Spinal cord (tissue), 10 donors: ENCODE data around the gene KCNJ14. TPM values are rescaled to one million over a fixed set of nuclear protein-coding genes. Genes with fewer than 3 reads are reported as not detected.
A peak's percentile ranks its signal among the peaks of the same experiment; 100 is the strongest.

Source experiments
- DNase-seq, 6 donors: peaks; one replicate each; pipeline versions ENCODE4 v3.0.0 to v3.0.0-alpha.2; 2013 to 2015; ENCODE audit warnings: low spot score in 6 of 6, low read depth in 4 of 6
- H3K27ac ChIP-seq: one replicate; pipeline ENCODE4 v1.5.1; 2013; ENCODE audit warnings: low read depth, low read length, control low read depth
- H3K27me3 ChIP-seq: one replicate; pipeline ENCODE4 v1.6.1; 2013; ENCODE audit warnings: low read length; ENCODE audit not compliant: control insufficient read depth, insufficient read depth
- H3K36me3 ChIP-seq: one replicate; pipeline ENCODE4 v1.6.1; 2013; ENCODE audit warnings: low read length; ENCODE audit not compliant: control insufficient read depth, insufficient read depth
- H3K4me1 ChIP-seq: one replicate; pipeline ENCODE4 v1.6.1; 2013; ENCODE audit warnings: low read length; ENCODE audit not compliant: control insufficient read depth, insufficient read depth
- H3K4me3 ChIP-seq: one replicate; pipeline ENCODE4 v1.5.1; 2013; ENCODE audit warnings: low read depth, low read length, control low read depth
- H3K9me3 ChIP-seq: one replicate; pipeline ENCODE4 v1.6.1; 2013; ENCODE audit warnings: low read length; ENCODE audit not compliant: control insufficient read depth, insufficient read depth
- WGBS: methylation state at CpG from one replicate; pipeline ENCODE4 v1.1.5; 2013; ENCODE audit warnings: missing lambda C conversion rate; ENCODE audit not compliant: insufficient coverage; 5-methylcytosine and 5-hydroxymethylcytosine counted together
- polyA plus RNA-seq, 2 donors: library from polyadenylated mRNA; unstranded; fragments of 120-200 nt; gene quantifications; one replicate each; pipeline ENCODE4 v1.2.1, GENCODE V29; 2013; ENCODE audit not compliant: insufficient read length in 2 of 2
- total RNA-seq, 2 donors: library from RNA; depleted of rRNA in 1 of 2; stranded (reverse); fragments of 120-200 nt in 1 of 2; fragments of >200 nt in 1 of 2; gene quantifications; one replicate each; pipeline versions ENCODE4 v1.2.3 to v1.2.4, GENCODE V29; 2013 to 2014
- donor health status: healthy.

The KCNJ14 gene
- total and polyA plus RNA-seq, 4 donors, result 0.61 to 2.1 (median 1.3) TPM

DNA sequence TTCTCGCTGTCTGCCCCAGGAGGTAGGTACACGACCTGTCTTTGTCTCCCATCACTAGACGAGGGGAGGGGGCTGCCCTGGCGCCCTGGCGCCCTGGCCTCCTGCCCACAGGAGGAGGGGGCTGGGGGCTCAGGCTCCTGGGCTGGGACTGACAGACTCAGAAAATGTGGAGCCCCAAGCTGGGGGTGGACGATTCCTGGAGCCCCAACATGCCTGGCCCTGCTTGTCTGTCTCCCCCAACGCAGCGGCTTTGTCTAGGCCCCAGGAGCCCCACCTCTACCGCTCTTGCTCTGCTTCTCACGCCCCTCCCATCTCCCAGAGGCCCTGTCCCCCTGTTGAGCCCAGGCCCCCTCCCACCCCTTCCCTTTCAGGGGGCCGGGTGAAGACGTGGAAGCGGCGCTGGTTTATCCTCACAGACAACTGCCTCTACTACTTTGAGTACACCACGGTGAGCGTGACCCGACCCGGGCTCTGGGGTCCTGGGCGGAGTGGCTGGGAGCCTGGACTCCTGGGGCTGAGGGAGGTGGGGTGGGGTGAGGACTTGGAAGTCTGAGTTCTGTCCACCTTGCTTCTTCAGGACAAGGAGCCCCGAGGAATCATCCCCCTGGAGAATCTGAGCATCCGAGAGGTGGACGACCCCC is 22.4 kb downstream of the KCNJ14 start:
- DNase-seq, result no peak
- H3K4me3 ChIP-seq, result no peak overlapping the region
- 77% methylated on average over 7 of the region's 22 CpGs for WGBS
- no peaks in the 10 kb centered on the region for H3K9me3 ChIP-seq
- peaks cover 23% of the 10 kb centered on the region for H3K4me1 ChIP-seq
- H3K36me3 ChIP-seq, result peaks cover 76% of the 10 kb centered on the region
- H3K27me3 ChIP-seq, result no peaks in the 10 kb centered on the region
- no peak overlapping the region for H3K27ac ChIP-seq

- no peaks in the 10 kb centered on the region for H3K27me3 ChIP-seq
- H3K36me3 ChIP-seq, result peaks cover 69% of the 10 kb centered on the region
- no peak for DNase-seq
- H3K4me3 ChIP-seq, result no peak overlapping the region
- H3K4me1 ChIP-seq, result peaks cover 23% of the 10 kb centered on the region
- H3K9me3 ChIP-seq, result no peaks in the 10 kb centered on the region
- no peak overlapping the region for H3K27ac ChIP-seq
- 72% methylated on average over 19 of the region's 29 CpGs for WGBS
Observed at GRCh38 chr19:48478339-48479256, 23.2 kb downstream of the KCNJ14 start.

DNA sequence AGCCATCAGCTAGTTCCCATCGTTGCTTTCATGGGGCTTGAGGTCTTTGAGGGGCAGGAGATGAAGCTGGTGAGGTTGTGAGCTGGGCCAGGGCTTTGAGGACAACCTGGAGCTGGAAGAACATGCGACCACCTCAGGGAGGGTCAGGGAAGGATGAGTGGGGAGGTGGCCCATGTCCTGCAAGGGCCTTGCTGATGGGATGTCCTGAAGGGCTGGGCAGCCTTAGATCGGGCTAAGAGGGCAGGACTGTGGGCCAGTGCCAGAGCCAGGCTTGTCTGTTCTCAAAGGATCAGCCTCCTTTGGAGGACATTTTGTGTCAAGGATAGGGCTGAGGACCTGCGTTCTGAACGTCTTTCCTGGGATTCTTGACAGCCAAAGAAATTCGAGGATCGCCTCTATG is 24.3 kb downstream of the KCNJ14 start:
- no peak for DNase-seq
- no peaks in the 10 kb centered on the region for H3K9me3 ChIP-seq
- H3K4me3 ChIP-seq, result peak overlapping the region; percentile 58
- H3K27me3 ChIP-seq, result no peaks in the 10 kb centered on the region
- H3K27ac ChIP-seq, result peak overlapping the region; percentile 89
- H3K36me3 ChIP-seq, result peaks cover 60% of the 10 kb centered on the region
- 81% methylated on average over 7 of the region's 7 CpGs for WGBS
- peaks cover 23% of the 10 kb centered on the region for H3K4me1 ChIP-seq

DNA sequence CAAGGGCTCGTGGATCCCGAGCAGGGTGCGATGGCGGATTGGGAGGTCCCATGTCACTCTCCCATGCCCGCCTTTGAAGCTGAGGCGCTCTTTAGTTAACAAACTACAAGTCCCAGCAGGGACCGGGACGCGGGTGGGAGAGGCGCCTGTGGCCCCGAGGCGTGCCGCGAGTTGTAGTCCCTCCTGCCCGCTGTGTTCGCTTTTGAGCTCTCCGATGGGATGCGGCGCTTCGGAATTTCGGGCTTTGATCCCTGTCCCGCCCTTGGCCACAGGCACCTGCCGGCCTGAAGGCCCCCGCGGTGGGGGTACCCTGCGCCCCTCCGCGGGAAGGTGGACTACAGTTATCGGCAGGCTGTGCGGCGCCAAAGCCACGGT is 24.8 kb downstream of the KCNJ14 start:
- Histone ChIP-seq H3K36me3 (peaks cover 60% of the 10 kb centered on the region), H3K4me1 (peaks cover 23% of the 10 kb centered on the region), H3K27me3 (no peaks in the 10 kb centered on the region), H3K9me3 (no peaks in the 10 kb centered on the region), H3K4me3 (peak overlapping the region; percentile 58), H3K27ac (peak overlapping the region; percentile 89)
- WGBS, result 16% methylated on average over 30 of the region's 32 CpGs
- DNase-seq, result peak in 4 of 6 donors; percentile 41 to 81 (median 54)

GRCh38 chr19:48480558-48481500 is 25.5 kb downstream of the KCNJ14 start:
- Histone ChIP-seq H3K36me3 (peaks cover 55% of the 10 kb centered on the region), H3K27me3 (no peaks in the 10 kb centered on the region), H3K9me3 (no peaks in the 10 kb centered on the region), H3K4me3 (peak overlapping the region; percentile 58), H3K4me1 (peaks cover 23% of the 10 kb centered on the region), H3K27ac (peak overlapping the region; percentile 89)
- DNase-seq, result peak in 4 of 6 donors; percentile 37 to 76 (median 55)
- WGBS, result 12% methylated on average over 38 of the region's 52 CpGs

GRCh38 chr19:48481846-48482639 is 26.7 kb downstream of the KCNJ14 start:
- no peak overlapping the region for H3K4me3 ChIP-seq
- H3K27ac ChIP-seq, result no peak overlapping the region
- H3K9me3 ChIP-seq, result no peaks in the 10 kb centered on the region
- WGBS, result 72% methylated on average over 4 of the region's 7 CpGs
- peaks cover 23% of the 10 kb centered on the region for H3K4me1 ChIP-seq
- DNase-seq, result no peak
- H3K36me3 ChIP-seq, result peaks cover 49% of the 10 kb centered on the region
- H3K27me3 ChIP-seq, result no peaks in the 10 kb centered on the region

- H3K27me3 ChIP-seq, result no peaks in the 10 kb centered on the region
- WGBS, result 38% methylated on average over 3 of the region's 3 CpGs
- H3K27ac ChIP-seq, result no peak overlapping the region
- no peaks in the 10 kb centered on the region for H3K9me3 ChIP-seq
- peaks cover 23% of the 10 kb centered on the region for H3K4me1 ChIP-seq
- H3K36me3 ChIP-seq, result peaks cover 43% of the 10 kb centered on the region
- no peak for DNase-seq
- H3K4me3 ChIP-seq, result no peak overlapping the region
Observed at GRCh38 chr19:48483301-48483700, 27.9 kb downstream of the KCNJ14 start.

- H3K4me1 ChIP-seq, result peaks cover 23% of the 10 kb centered on the region
- H3K36me3 ChIP-seq, result peaks cover 39% of the 10 kb centered on the region
- WGBS, result 86% methylated on average over 11 of the region's 16 CpGs
- DNase-seq, result no peak
- no peaks in the 10 kb centered on the region for H3K27me3 ChIP-seq
- H3K27ac ChIP-seq, result no peak overlapping the region
- no peaks in the 10 kb centered on the region for H3K9me3 ChIP-seq
- no peak overlapping the region for H3K4me3 ChIP-seq
Observed at GRCh38 chr19:48484247-48484893, 29.0 kb downstream of the KCNJ14 start.
